ENCODE measurements around the gene ZNF143.

DNA sequence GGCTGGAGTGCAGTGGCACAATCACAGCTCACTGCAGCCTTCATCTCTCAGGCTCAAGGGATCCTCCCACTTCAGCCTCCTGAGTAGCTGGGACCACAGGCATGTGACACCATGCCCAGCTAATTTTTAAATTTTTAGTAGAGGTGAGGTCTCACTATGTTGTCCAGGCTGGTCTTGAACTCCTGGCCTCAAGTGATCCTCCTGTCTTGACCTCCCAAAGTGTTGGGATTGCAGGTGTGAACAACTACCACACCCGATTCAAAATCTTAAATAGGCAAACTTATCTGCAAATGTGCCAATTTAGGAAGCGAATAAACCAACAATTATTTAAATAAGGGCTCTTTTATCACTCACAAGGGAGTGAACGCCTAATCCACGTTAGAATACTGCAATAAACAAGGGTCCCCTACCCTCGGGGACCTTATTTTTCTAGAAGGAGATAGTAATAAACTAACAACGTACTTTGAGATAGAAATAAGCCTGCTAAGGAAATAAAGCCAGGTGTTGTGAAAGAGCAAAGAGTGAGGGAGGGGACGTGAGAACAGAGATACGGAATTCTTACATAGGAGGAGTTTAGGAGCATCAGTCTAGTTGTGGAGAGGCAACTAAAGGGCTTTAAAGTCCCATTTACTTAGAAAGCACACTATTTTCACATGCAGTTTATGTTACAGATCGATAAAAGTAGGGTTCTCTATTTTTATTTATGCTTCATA is 109.7 kb downstream of the ZNF143 start:
- no peak for TF ChIP-seq POLR2A (IDR thresholded peaks at IDR 0.05)
- TF ChIP-seq, protein P1, sequence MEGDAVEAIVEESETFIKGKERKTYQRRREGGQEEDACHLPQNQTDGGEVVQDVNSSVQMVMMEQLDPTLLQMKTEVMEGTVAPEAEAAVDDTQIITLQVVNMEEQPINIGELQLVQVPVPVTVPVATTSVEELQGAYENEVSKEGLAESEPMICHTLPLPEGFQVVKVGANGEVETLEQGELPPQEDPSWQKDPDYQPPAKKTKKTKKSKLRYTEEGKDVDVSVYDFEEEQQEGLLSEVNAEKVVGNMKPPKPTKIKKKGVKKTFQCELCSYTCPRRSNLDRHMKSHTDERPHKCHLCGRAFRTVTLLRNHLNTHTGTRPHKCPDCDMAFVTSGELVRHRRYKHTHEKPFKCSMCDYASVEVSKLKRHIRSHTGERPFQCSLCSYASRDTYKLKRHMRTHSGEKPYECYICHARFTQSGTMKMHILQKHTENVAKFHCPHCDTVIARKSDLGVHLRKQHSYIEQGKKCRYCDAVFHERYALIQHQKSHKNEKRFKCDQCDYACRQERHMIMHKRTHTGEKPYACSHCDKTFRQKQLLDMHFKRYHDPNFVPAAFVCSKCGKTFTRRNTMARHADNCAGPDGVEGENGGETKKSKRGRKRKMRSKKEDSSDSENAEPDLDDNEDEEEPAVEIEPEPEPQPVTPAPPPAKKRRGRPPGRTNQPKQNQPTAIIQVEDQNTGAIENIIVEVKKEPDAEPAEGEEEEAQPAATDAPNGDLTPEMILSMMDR (IDR thresholded peaks at IDR 0.05), result no peak

All from lower leg skin (tissue), 3 donors.